ENCODE measurements around the gene KIF4A. TPM values are rescaled to one million over a fixed set of nuclear protein-coding genes. Genes with fewer than 3 reads are reported as not detected.
"Not testable (repeated sequence)": the region's sequence is repeated elsewhere in the genome, so short reads cannot be mapped to it uniquely, and the experiment has no call there.

Gene KIF4A
- total RNA-seq, 6 experiments from 2014 or later: 10.7 to 30.2 (median 25.8) TPM

DNA sequence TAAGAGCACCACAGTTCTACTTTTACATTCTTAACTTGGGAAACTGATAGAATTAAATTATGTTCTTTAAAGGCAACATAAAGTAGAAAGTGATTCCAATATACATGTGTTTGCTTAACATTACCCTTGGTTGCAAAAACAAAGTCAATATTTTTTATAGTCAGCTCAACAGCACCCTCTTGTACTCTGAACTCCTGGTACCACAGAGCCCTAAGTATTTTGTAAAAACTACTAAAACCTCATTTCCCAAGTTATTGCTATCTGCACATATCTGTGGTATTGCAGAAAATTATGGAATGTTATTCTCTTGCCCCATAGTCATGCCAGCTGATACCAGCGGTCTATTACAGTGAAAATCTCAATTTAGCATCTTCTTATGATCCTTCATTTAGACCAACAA lies 2.9 kb downstream of the KIF4A start:
- Mint-ChIP-seq H3K4me1 (ENCODE audit: low read depth) (peaks cover 32% of the 10 kb centered on the region), H3K9me3 (no peaks in the 10 kb centered on the region), H3K36me3 (ENCODE audit: low read depth) (no peaks in the 10 kb centered on the region; the same call in 1 of the 2 replicates), H3K4me3 (peak overlapping the region; percentile 95), H3K27ac (peak overlapping the region; percentile 31), H3K27me3 (ENCODE audit: insufficient read depth) (no peaks in the 10 kb centered on the region)
- TF ChIP-seq, protein P1, sequence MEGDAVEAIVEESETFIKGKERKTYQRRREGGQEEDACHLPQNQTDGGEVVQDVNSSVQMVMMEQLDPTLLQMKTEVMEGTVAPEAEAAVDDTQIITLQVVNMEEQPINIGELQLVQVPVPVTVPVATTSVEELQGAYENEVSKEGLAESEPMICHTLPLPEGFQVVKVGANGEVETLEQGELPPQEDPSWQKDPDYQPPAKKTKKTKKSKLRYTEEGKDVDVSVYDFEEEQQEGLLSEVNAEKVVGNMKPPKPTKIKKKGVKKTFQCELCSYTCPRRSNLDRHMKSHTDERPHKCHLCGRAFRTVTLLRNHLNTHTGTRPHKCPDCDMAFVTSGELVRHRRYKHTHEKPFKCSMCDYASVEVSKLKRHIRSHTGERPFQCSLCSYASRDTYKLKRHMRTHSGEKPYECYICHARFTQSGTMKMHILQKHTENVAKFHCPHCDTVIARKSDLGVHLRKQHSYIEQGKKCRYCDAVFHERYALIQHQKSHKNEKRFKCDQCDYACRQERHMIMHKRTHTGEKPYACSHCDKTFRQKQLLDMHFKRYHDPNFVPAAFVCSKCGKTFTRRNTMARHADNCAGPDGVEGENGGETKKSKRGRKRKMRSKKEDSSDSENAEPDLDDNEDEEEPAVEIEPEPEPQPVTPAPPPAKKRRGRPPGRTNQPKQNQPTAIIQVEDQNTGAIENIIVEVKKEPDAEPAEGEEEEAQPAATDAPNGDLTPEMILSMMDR (IDR thresholded peaks at IDR 0.05): no peak
- no peak for DNase-seq

DNA sequence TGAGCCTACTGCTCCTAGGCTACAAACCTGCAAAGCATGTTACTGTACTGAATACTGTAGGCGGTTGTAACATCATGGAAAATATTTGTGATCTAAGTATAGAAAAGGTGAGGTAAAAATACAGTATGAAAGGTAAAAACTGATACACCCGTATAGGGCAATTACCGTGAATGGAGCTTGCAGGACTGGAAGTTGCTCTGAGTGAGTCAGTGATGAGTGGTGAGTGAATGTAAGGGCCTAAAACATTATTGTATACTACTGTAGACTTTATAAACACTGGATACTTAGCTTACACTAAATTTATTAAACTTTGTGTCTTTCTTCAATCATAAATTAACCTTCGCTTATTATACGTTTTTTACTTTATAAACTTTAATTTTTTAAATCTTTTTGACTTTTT lies 3.7 kb downstream of the KIF4A start:
- Mint-ChIP-seq H3K36me3 (ENCODE audit: low read depth) (no peaks in the 10 kb centered on the region; the same call in 1 of the 2 replicates), H3K4me3 (peak overlapping the region; percentile 41; the same call in 1 of the 2 replicates), H3K4me1 (ENCODE audit: low read depth) (peaks cover 32% of the 10 kb centered on the region), H3K27ac (peak overlapping the region; percentile 51; the same call in 1 of the 2 replicates), H3K9me3 (no peaks in the 10 kb centered on the region), H3K27me3 (ENCODE audit: insufficient read depth) (no peaks in the 10 kb centered on the region)
- TF ChIP-seq, protein P1 (IDR thresholded peaks at IDR 0.05): no peak
- no peak for DNase-seq

DNA sequence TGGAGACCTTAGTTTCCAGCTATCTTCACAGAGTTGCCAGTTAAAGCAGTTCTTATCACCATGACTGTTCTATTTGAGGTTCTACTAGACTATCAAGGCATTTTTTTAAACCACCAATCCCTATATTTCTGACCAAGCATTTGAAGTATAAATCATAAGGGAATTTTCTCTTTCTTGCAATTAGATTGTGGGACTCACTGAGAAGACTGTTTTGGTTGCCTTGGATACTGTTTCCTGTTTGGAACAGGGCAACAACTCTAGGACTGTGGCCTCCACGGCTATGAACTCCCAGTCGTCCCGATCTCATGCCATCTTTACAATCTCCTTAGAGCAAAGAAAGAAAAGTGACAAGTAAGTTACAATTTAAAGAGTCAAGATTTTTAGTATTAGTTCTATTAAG lies 11.8 kb downstream of the KIF4A start:
- Mint-ChIP-seq H3K9me3 (no peaks in the 10 kb centered on the region), H3K4me1 (ENCODE audit: low read depth) (no peaks in the 10 kb centered on the region), H3K27ac (peak overlapping the region; percentile 67), H3K4me3 (no peak overlapping the region), H3K27me3 (ENCODE audit: insufficient read depth) (no peaks in the 10 kb centered on the region), H3K36me3 (ENCODE audit: low read depth) (peaks cover 5% of the 10 kb centered on the region)
- peak; percentile 4 for DNase-seq
- TF ChIP-seq, protein P1 (IDR thresholded peaks at IDR 0.05): no peak

DNA sequence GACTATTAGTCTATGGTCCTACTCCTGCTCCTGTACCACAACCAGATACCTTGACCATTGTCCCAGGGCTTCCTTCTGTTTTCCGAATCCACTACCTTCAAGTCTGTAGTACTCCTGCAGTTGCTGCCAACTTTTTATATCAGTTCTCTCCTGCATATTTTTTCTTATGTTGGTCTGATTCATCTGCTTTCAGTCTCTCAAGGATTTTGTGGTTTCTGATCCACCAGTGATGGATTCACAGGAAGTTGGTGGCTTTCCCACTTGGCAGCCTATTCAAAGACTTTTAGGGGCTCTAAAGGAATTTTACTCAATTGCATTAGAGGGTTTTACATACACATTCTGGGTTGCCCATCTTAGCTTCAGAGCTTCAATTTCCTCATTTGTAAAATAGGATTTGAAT lies 23.6 kb downstream of the KIF4A start:
- H3K27ac Mint-ChIP-seq: peak overlapping the region; percentile 25; the same call in 1 of the 2 replicates
- DNase-seq: peak; percentile 20
- H3K27me3 Mint-ChIP-seq (ENCODE audit: insufficient read depth): no peaks in the 10 kb centered on the region

DNA sequence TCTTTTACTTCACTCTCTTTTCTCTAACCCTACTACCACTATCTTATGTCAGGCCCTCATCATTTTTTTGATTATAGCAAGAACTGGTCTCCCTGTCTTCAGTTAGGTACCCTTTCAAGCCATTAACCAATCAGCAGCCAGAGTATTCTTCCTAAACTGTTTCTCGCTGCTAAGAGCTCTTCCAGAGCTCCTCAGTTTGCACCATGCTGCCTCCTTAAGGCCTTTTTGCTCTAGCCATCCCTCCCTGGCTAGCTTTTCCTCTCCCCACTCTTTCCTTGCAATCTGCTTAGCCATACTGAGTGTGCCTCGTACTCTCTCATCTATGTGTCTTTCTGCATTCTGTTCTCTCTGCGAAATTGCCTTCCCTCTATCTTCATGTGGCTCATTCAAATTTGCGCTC lies 32.9 kb downstream of the KIF4A start:
- Mint-ChIP-seq H3K27ac (no peak overlapping the region), H3K4me1 (ENCODE audit: low read depth) (peaks cover 21% of the 10 kb centered on the region), H3K27me3 (ENCODE audit: insufficient read depth) (no peaks in the 10 kb centered on the region), H3K36me3 (ENCODE audit: low read depth) (no peaks in the 10 kb centered on the region; the same call in 1 of the 2 replicates), H3K4me3 (no peak overlapping the region), H3K9me3 (no peaks in the 10 kb centered on the region)
- DNase-seq: no peak
- TF ChIP-seq, protein P1 (IDR thresholded peaks at IDR 0.05): no peak

More for the DNA sequence above, 23.6 kb downstream of the KIF4A start:
- TF ChIP-seq, protein P1 (IDR thresholded peaks at IDR 0.05): no peak
- H3K36me3 Mint-ChIP-seq (ENCODE audit: low read depth): no peaks in the 10 kb centered on the region; the same call in 1 of the 2 replicates
- H3K4me1 Mint-ChIP-seq (ENCODE audit: low read depth): peaks cover 28% of the 10 kb centered on the region
- peak overlapping the region; percentile 30 for H3K4me3 Mint-ChIP-seq
- no peaks in the 10 kb centered on the region for H3K9me3 Mint-ChIP-seq

DNA sequence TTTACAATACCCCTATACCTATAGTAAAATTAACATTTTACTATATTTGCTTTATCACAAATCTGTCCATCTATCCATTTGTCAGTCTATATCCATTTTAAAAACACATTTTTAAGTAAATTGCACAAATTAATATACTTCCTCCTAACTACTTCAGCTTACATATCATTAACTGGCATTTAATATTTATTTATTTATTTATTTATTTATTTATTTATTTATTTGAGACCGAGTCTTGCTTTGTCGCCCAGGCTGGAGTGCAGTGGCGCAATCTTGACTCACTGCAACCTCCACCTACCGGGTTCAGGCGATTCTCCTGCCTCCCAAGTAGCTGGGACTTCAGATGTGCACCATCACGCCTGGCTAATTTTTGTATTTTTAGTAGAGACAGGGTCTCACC lies 33.7 kb downstream of the KIF4A start:
- peaks cover 21% of the 10 kb centered on the region for H3K4me1 Mint-ChIP-seq (ENCODE audit: low read depth)
- H3K36me3 Mint-ChIP-seq (ENCODE audit: low read depth); H3K27me3 Mint-ChIP-seq (ENCODE audit: insufficient read depth); H3K4me3 Mint-ChIP-seq; H3K27ac Mint-ChIP-seq; DNase-seq; H3K9me3 Mint-ChIP-seq: not testable (repeated sequence)
